Body of pancreas (tissue), 4 donors: ENCODE data around the gene TAL1.

Source experiments
- POLR2A ChIP-seq, 3 donors: fragments of 450-650 bp; IDR thresholded peaks; one replicate each; pipeline ENCODE4 v1.6.1; 2016; ENCODE audit warnings: antibody characterized with exemption in 3 of 3, mild to moderate bottlenecking in 2 of 3
- TF ChIP-seq, protein P1 (sequence below), 7 experiments: fragments of 450-650 bp in 4 of 7; fragments of 200-600 bp in 3 of 7; sonication (generic) in 3 of 7; IDR thresholded peaks; one replicate each; pipeline ENCODE4 v1.5.1; 2016 to 2019; ENCODE audit warnings: antibody characterized with exemption in 7 of 7

DNA sequence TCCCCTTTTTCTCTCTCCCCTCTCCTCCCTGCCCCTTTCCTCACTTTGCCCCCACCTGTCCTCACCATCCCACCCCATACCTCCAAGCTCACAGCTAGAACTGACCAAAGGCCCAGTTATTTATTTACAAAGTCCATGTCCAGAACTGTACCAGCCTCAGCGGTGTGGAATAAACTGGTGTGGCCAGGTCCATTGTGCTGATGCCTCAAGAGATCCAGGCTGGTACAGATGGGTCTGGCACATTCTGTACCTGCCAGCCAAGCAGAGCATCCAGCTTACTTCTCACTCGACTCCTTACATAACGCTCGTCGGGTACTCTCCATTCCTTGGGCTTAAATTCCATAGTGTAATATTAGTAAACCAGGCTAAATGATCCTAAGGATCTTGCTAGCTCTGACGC, 54.0 kb downstream of the TAL1 start:
- TF ChIP-seq, protein P1, sequence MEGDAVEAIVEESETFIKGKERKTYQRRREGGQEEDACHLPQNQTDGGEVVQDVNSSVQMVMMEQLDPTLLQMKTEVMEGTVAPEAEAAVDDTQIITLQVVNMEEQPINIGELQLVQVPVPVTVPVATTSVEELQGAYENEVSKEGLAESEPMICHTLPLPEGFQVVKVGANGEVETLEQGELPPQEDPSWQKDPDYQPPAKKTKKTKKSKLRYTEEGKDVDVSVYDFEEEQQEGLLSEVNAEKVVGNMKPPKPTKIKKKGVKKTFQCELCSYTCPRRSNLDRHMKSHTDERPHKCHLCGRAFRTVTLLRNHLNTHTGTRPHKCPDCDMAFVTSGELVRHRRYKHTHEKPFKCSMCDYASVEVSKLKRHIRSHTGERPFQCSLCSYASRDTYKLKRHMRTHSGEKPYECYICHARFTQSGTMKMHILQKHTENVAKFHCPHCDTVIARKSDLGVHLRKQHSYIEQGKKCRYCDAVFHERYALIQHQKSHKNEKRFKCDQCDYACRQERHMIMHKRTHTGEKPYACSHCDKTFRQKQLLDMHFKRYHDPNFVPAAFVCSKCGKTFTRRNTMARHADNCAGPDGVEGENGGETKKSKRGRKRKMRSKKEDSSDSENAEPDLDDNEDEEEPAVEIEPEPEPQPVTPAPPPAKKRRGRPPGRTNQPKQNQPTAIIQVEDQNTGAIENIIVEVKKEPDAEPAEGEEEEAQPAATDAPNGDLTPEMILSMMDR (IDR thresholded peaks at IDR 0.05) = no peak
- no peak for TF ChIP-seq POLR2A (IDR thresholded peaks at IDR 0.05)
